ENCODE measurements around the gene APC2. TPM values are rescaled to one million over a fixed set of nuclear protein-coding genes. Genes with fewer than 3 reads are reported as not detected.
A peak's percentile ranks its signal among the peaks of the same experiment; 100 is the strongest.
"Not testable (repeated sequence)": the region's sequence is repeated elsewhere in the genome, so short reads cannot be mapped to it uniquely, and the experiment has no call there.

The APC2 gene
- total and polyA plus RNA-seq, 12 donors = 0.06 to 12.9 (median 0.77) TPM

GRCh38 chr19:1474011-1474764 lies 24.3 kb downstream of the APC2 start:
- Histone ChIP-seq H3K4me3 (no peak overlapping the region), H3K4me1 (replicated peaks in 1 of 2) (peaks cover 23 to 47% of the 10 kb centered on the region in 2 donors), H3K27ac (no peak overlapping the region), H3K9me3 (replicated peaks in 1 of 3) (no peaks in the 10 kb centered on the region), H3K27me3 (peaks cover 46% of the 10 kb centered on the region), H3K36me3 (replicated peaks in 1 of 2) (no peaks in the 10 kb centered on the region)
- intact Hi-C loops (cut with DNase I) = no loop called here
- peak in 4 of 7 donors; percentile 54 to 66 (median 64) for DNase-seq
- WGBS, 4 donors = 66 to 89% (median 73%) methylated on average over 10 to 31 of the region's 31 CpGs
- TF ChIP-seq CTCF (IDR thresholded peaks at IDR 0.05) = no peak
- TF ChIP-seq POLR2A (IDR thresholded peaks at IDR 0.05) = no peak

GRCh38 chr19:1474765-1475351 lies 24.9 kb downstream of the APC2 start:
- Histone ChIP-seq H3K4me3 (no peak overlapping the region), H3K36me3 (replicated peaks in 1 of 2) (no peaks in the 10 kb centered on the region), H3K4me1 (replicated peaks in 1 of 2) (peaks cover 23 to 49% of the 10 kb centered on the region in 2 donors), H3K9me3 (replicated peaks in 1 of 3) (no peaks in the 10 kb centered on the region), H3K27me3 (peaks cover 42% of the 10 kb centered on the region), H3K27ac (no peak overlapping the region)
- intact Hi-C loops (cut with DNase I) = no loop called here
- no peak for TF ChIP-seq POLR2A (IDR thresholded peaks at IDR 0.05)
- no peak for TF ChIP-seq CTCF (IDR thresholded peaks at IDR 0.05)
- WGBS, 4 donors = 86 to 93% (median 89%) methylated on average over 7 to 26 of the region's 26 CpGs
- no peak for DNase-seq

- TF ChIP-seq CTCF (IDR thresholded peaks at IDR 0.05) = no peak
- TF ChIP-seq POLR2A (IDR thresholded peaks at IDR 0.05) = no peak
- no peak for DNase-seq
- no peaks in the 10 kb centered on the region for H3K36me3 ChIP-seq (replicated peaks in 1 of 2)
- peaks cover 14 to 38% of the 10 kb centered on the region in 2 donors for H3K4me1 ChIP-seq (replicated peaks in 1 of 2)
- H3K9me3 ChIP-seq (replicated peaks in 1 of 3) = no peaks in the 10 kb centered on the region
- WGBS, 4 donors = 90 to 95% (median 93%) methylated on average over 9 to 31 of the region's 31 CpGs
- no peak overlapping the region for H3K4me3 ChIP-seq
- no peak overlapping the region for H3K27ac ChIP-seq
- intact Hi-C loops (cut with DNase I) = no loop called here
- H3K27me3 ChIP-seq = peaks cover 32% of the 10 kb centered on the region
These were observed 26.0 kb downstream of the APC2 start for GRCh38 chr19:1475751-1476437.

GRCh38 chr19:1477056-1477455 lies 27.1 kb downstream of the APC2 start:
- peaks cover 20% of the 10 kb centered on the region for H3K27me3 ChIP-seq
- DNase-seq; H3K9me3 ChIP-seq (replicated peaks in 1 of 3); intact Hi-C loops (cut with DNase I); H3K27ac ChIP-seq; H3K4me3 ChIP-seq; H3K36me3 ChIP-seq (replicated peaks in 1 of 2): not testable (repeated sequence)
- H3K4me1 ChIP-seq (replicated peaks in 1 of 2) = peaks cover 13 to 27% of the 10 kb centered on the region in 2 donors
- 88 to 92% (median 89%) methylated on average over 9 of the region's 9 CpGs for WGBS, 4 donors
